ENCODE results near the gene EPC1.
"Not testable (repeated sequence)": the region's sequence is repeated elsewhere in the genome, so short reads cannot be mapped to it uniquely, and the experiment has no call there.

Gene EPC1

GRCh38 chr10:32239769-32240168 lies 107.2 kb downstream of the EPC1 start:
- no peak for DNase-seq

GRCh38 chr10:32237644-32238345 lies 109.2 kb downstream of the EPC1 start:
- DNase-seq = no peak

- DNase-seq = no peak
These were observed 112.5 kb downstream of the EPC1 start for GRCh38 chr10:32234471-32234870.

GRCh38 chr10:32233375-32233774 lies 113.6 kb downstream of the EPC1 start:
- DNase-seq = not testable (repeated sequence)

GRCh38 chr10:32232378-32232777 lies 114.6 kb downstream of the EPC1 start:
- DNase-seq = no peak

GRCh38 chr10:32229788-32230187 lies 117.2 kb downstream of the EPC1 start:
- DNase-seq = not testable (repeated sequence)

GRCh38 chr10:32229170-32229569 lies 117.8 kb downstream of the EPC1 start:
- DNase-seq = no peak

- DNase-seq = no peak
These were observed 119.2 kb downstream of the EPC1 start for GRCh38 chr10:32227802-32228201.

GRCh38 chr10:32226624-32227023 lies 120.3 kb downstream of the EPC1 start:
- DNase-seq = no peak

- no peak for DNase-seq
These were observed 121.0 kb downstream of the EPC1 start for GRCh38 chr10:32225976-32226375.

GRCh38 chr10:32222376-32222775 lies 124.6 kb downstream of the EPC1 start:
- DNase-seq = not testable (repeated sequence)

GRCh38 chr10:32219156-32219555 lies 127.8 kb downstream of the EPC1 start:
- DNase-seq = not testable (repeated sequence)

- not testable (repeated sequence) for DNase-seq
These were observed 128.5 kb downstream of the EPC1 start for GRCh38 chr10:32218206-32219044.

All from anterior cingulate cortex (tissue), 58 donors.